ENCODE data around the gene TAF4.

The TAF4 gene

GRCh38 chr20:62008643-62009183 is 57.0 kb downstream of the TAF4 start:
- Histone ChIP-seq H3K27ac (ENCODE audit: low read depth, low read length) (no peak overlapping the region), H3K4me3 (ENCODE audit: insufficient read depth, low read length, poor library complexity, severe bottlenecking) (no peak overlapping the region), H3K79me2 (ENCODE audit: insufficient read depth, low read length) (no peaks in the 10 kb centered on the region), H3K36me3 (ENCODE audit: low read length) (no peaks in the 10 kb centered on the region), H3K9ac (ENCODE audit: low read length) (no peak overlapping the region), H4K20me1 (ENCODE audit: low read depth, low read length) (no peaks in the 10 kb centered on the region), H3K9me3 (ENCODE audit: insufficient read depth, low read length) (no peaks in the 10 kb centered on the region), H2AFZ (ENCODE audit: low read depth, low read length, severe bottlenecking) (no peak overlapping the region), H3K4me2 (ENCODE audit: low read depth, low read length, poor library complexity, severe bottlenecking) (no peak overlapping the region), H3K9me2 (replicated peaks; ENCODE audit: insufficient read depth, low read length) (no peaks in the 10 kb centered on the region), H3F3A (ENCODE audit: insufficient read depth) (no peaks in the 10 kb centered on the region), H3K27me3 (ENCODE audit: low read length) (no peaks in the 10 kb centered on the region)
- TF ChIP-seq CTCF (IDR thresholded peaks at IDR 0.05; ENCODE audit: insufficient read depth, low read length, poor library complexity, severe bottlenecking) (no peak), EZH2phosphoT487 (conservative IDR thresholded peaks at IDR 0.05; ENCODE audit: low read length) (no peak)

- TF ChIP-seq EZH2phosphoT487 (conservative IDR thresholded peaks at IDR 0.05; ENCODE audit: low read length) (no peak), CTCF (IDR thresholded peaks at IDR 0.05; ENCODE audit: insufficient read depth, low read length, poor library complexity, severe bottlenecking) (no peak)
- H3F3A ChIP-seq (ENCODE audit: insufficient read depth), result no peaks in the 10 kb centered on the region
- H3K9me2 ChIP-seq (replicated peaks; ENCODE audit: insufficient read depth, low read length), result no peaks in the 10 kb centered on the region
- no peak overlapping the region for H3K9ac ChIP-seq (ENCODE audit: low read length)
- no peaks in the 10 kb centered on the region for H3K36me3 ChIP-seq (ENCODE audit: low read length)
- H3K27me3 ChIP-seq (ENCODE audit: low read length), result no peaks in the 10 kb centered on the region
- no peaks in the 10 kb centered on the region for H3K79me2 ChIP-seq (ENCODE audit: insufficient read depth, low read length)
- H2AFZ ChIP-seq (ENCODE audit: low read depth, low read length, severe bottlenecking), result no peak overlapping the region
- no peaks in the 10 kb centered on the region for H3K9me3 ChIP-seq (ENCODE audit: insufficient read depth, low read length)
- no peak overlapping the region for H3K4me2 ChIP-seq (ENCODE audit: low read depth, low read length, poor library complexity, severe bottlenecking)
- no peak overlapping the region for H3K4me3 ChIP-seq (ENCODE audit: insufficient read depth, low read length, poor library complexity, severe bottlenecking)
- H3K27ac ChIP-seq (ENCODE audit: low read depth, low read length), result no peak overlapping the region
- H4K20me1 ChIP-seq (ENCODE audit: low read depth, low read length), result no peaks in the 10 kb centered on the region
Observed at GRCh38 chr20:62007127-62007647, 58.5 kb downstream of the TAF4 start.

GRCh38 chr20:62006482-62006881 is 59.2 kb downstream of the TAF4 start:
- no peaks in the 10 kb centered on the region for H3K79me2 ChIP-seq (ENCODE audit: insufficient read depth, low read length)
- no peaks in the 10 kb centered on the region for H3K9me3 ChIP-seq (ENCODE audit: insufficient read depth, low read length)
- no peaks in the 10 kb centered on the region for H4K20me1 ChIP-seq (ENCODE audit: low read depth, low read length)
- no peaks in the 10 kb centered on the region for H3K27me3 ChIP-seq (ENCODE audit: low read length)
- TF ChIP-seq CTCF (IDR thresholded peaks at IDR 0.05; ENCODE audit: insufficient read depth, low read length, poor library complexity, severe bottlenecking) (no peak), EZH2phosphoT487 (conservative IDR thresholded peaks at IDR 0.05; ENCODE audit: low read length) (no peak)
- no peaks in the 10 kb centered on the region for H3K36me3 ChIP-seq (ENCODE audit: low read length)
- H3K9ac ChIP-seq (ENCODE audit: low read length), result no peak overlapping the region
- no peak overlapping the region for H3K4me3 ChIP-seq (ENCODE audit: insufficient read depth, low read length, poor library complexity, severe bottlenecking)
- H3K4me2 ChIP-seq (ENCODE audit: low read depth, low read length, poor library complexity, severe bottlenecking), result no peak overlapping the region
- no peaks in the 10 kb centered on the region for H3F3A ChIP-seq (ENCODE audit: insufficient read depth)
- no peak overlapping the region for H2AFZ ChIP-seq (ENCODE audit: low read depth, low read length, severe bottlenecking)
- H3K27ac ChIP-seq (ENCODE audit: low read depth, low read length), result no peak overlapping the region
- H3K9me2 ChIP-seq (replicated peaks; ENCODE audit: insufficient read depth, low read length), result no peaks in the 10 kb centered on the region
